Testis (tissue), 3 donors: ENCODE results near the gene TF. TPM values are rescaled to one million over a fixed set of nuclear protein-coding genes. Genes with fewer than 3 reads are reported as not detected.

Experiments
- DNase-seq: peaks from one replicate; pipeline ENCODE4 v3.0.0-alpha.2; 2019
- H3K27ac ChIP-seq, 2 donors: fragments of 200-600 bp; sonication (generic); one replicate each; pipeline ENCODE4 v1.5.1; 2019
- H3K27me3 ChIP-seq: fragments of 200-600 bp; sonication (generic); one replicate; pipeline ENCODE4 v1.5.1; 2019
- H3K36me3 ChIP-seq: fragments of 200-600 bp; sonication (generic); one replicate; pipeline ENCODE4 v1.5.1; 2017; ENCODE audit warnings: low read depth; ENCODE audit errors: missing control alignments
- H3K4me1 ChIP-seq: fragments of 200-600 bp; sonication (generic); one replicate; pipeline ENCODE4 v1.5.1; 2019
- H3K4me3 ChIP-seq, 2 donors: fragments of 200-600 bp; sonication (generic); one replicate each; pipeline ENCODE4 v1.5.1; 2017 to 2019
- H3K9me3 ChIP-seq: fragments of 200-600 bp; sonication (generic); one replicate; pipeline ENCODE4 v1.5.1; 2017
- POLR2A ChIP-seq: fragments of 450-650 bp; IDR thresholded peaks from one replicate; pipeline ENCODE4 v1.6.1; 2017; ENCODE audit warnings: antibody characterized with exemption, mild to moderate bottlenecking, moderate library complexity
- WGBS, 2 donors: methylation state at CpG; one replicate each; pipeline ENCODE4 v1.1.5; 2018; 5-methylcytosine and 5-hydroxymethylcytosine counted together
- intact Hi-C: fragments of 100-400 bp; cut with DNase I; formaldehyde crosslinking; loops from one replicate; pipeline ENCODE4 v1.15.1; 2023; ENCODE audit warnings: low total_unique reads
- polyA plus RNA-seq: library from polyadenylated mRNA; stranded (reverse); fragments of 350-450 nt; fragmentation: Illumina TruSeq; extraction: RNeasy Lipid Tissue Mini Kit (QIAGEN cat#74804); gene quantifications from one replicate; pipeline ENCODE4 v1.2.3, GENCODE V29; 2014; ENCODE audit warnings: low read depth, low replicate concordance; ENCODE audit not compliant: insufficient read depth
- total RNA-seq, 2 donors: library from RNA; depleted of rRNA; stranded (reverse); fragments of >200 nt; gene quantifications; one replicate each; pipeline ENCODE4 v1.2.3, GENCODE V29; 2016
- TF ChIP-seq, protein P1 (sequence below), 3 experiments: fragments of 450-650 bp in 2 of 3; fragments of 200-600 bp in 1 of 3; sonication (generic) in 1 of 3; IDR thresholded peaks; one replicate each; pipeline ENCODE4 v1.5.1; 2016 to 2019; ENCODE audit warnings: antibody characterized with exemption in 3 of 3, mild to moderate bottlenecking in 2 of 3, moderate library complexity in 1 of 3

Gene TF
- total and polyA plus RNA-seq, 3 donors from 2014 or later: 53.1 to 165 (median 60.2) TPM

DNA sequence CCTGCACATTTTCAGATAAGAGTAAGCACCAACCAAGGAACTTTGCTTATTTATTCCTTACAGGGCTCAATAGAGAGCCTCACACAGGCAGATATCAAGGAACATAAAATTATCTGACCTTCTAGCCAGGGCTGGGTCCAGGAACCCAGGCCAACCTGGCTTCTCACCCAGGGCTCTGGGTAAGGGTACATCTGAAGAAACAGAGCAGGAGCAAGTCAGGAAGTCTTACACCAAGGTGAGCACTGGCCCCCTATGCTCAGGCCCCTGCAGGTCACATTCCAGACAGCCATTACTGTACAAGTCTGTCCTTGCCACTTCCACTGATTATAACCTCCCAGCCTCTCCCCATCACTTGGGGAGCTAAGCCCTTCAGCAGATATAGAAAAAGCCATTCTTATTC lies 19.1 kb downstream of the TF start:
- Histone ChIP-seq H3K27me3 (no peaks in the 10 kb centered on the region), H3K36me3 (no peaks in the 10 kb centered on the region), H3K9me3 (no peaks in the 10 kb centered on the region), H3K27ac (no peak overlapping the region), H3K4me3 (no peak overlapping the region), H3K4me1 (no peaks in the 10 kb centered on the region)
- TF ChIP-seq, protein P1, sequence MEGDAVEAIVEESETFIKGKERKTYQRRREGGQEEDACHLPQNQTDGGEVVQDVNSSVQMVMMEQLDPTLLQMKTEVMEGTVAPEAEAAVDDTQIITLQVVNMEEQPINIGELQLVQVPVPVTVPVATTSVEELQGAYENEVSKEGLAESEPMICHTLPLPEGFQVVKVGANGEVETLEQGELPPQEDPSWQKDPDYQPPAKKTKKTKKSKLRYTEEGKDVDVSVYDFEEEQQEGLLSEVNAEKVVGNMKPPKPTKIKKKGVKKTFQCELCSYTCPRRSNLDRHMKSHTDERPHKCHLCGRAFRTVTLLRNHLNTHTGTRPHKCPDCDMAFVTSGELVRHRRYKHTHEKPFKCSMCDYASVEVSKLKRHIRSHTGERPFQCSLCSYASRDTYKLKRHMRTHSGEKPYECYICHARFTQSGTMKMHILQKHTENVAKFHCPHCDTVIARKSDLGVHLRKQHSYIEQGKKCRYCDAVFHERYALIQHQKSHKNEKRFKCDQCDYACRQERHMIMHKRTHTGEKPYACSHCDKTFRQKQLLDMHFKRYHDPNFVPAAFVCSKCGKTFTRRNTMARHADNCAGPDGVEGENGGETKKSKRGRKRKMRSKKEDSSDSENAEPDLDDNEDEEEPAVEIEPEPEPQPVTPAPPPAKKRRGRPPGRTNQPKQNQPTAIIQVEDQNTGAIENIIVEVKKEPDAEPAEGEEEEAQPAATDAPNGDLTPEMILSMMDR (IDR thresholded peaks at IDR 0.05): no peak
- no peak for TF ChIP-seq POLR2A
- DNase-seq: no peak
- intact Hi-C loops: no loop called here

DNA sequence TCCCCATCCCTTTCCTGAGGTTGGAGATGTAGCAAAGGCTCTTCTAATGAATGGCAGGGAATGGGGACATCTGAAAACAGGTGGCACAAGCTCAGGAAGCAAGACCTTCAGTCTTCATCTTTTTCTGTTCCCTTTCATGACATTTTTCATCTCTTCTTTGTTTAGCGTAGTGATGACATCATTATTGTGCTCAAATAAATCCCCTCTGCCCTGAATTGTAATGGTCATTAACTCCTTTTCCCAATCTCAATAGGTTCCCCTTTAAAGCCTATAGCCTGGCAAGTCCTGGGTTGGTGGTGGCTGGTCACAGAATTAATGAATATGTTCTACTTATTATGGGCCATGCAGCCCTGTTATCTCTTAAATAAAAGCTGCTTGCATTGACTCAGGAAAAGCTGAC lies 21.4 kb downstream of the TF start:
- Histone ChIP-seq H3K9me3 (no peaks in the 10 kb centered on the region), H3K4me3 (no peak overlapping the region), H3K4me1 (no peaks in the 10 kb centered on the region), H3K27me3 (no peaks in the 10 kb centered on the region), H3K27ac (no peak overlapping the region), H3K36me3 (no peaks in the 10 kb centered on the region)
- intact Hi-C loops: no loop called here
- 85 to 100% methylated on average over 1 of the region's 1 CpG for WGBS, 2 donors
- no peak for DNase-seq
- TF ChIP-seq POLR2A: no peak
- TF ChIP-seq, protein P1 (IDR thresholded peaks at IDR 0.05): no peak

DNA sequence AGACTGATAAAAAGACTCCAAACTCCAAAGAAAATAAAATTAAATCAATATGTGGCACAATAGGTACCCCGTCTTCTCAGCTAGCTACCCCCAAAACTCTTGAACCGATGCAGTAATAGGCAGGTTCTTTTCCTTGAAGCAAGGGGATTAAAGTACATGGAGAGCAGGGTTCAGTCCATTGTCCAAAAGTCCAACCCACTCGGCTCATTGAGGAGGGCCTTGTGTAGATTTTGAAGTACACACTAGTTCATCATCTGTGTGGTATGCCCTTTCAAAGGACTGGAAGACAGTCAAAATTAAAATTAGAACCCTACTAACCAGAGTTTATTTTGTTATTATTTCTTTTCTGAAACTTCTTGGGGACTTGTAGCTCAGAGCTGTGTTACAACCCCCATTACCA lies 23.3 kb downstream of the TF start:
- DNase-seq: no peak
- H3K27ac ChIP-seq: no peak overlapping the region
- no peak overlapping the region for H3K4me3 ChIP-seq
- WGBS, 2 donors: 87 to 90% methylated on average over 3 of the region's 3 CpGs
- intact Hi-C loops: no loop called here
- H3K9me3 ChIP-seq: no peaks in the 10 kb centered on the region
- H3K36me3 ChIP-seq: no peaks in the 10 kb centered on the region
- H3K4me1 ChIP-seq: no peaks in the 10 kb centered on the region
- TF ChIP-seq, protein P1 (IDR thresholded peaks at IDR 0.05): no peak
- TF ChIP-seq POLR2A: no peak
- H3K27me3 ChIP-seq: no peaks in the 10 kb centered on the region

DNA sequence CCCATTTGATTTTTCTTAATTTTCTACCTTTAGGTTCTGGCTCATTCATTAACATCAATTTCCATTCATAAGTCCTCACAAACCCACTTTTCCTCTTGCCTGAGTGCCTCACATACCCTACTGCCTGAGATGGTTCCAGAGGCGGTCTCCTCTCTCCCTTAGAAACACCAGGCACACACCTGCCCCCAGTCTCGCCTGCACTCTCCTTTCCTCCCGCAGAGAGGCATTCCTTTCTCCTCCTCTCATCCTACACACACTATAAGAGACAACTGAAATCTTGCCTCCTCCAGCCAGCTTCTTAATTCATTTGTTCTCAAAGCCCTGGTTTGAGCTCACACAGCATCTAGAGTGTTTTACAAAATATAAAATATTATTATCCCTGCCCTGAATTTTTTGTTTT lies 27.5 kb downstream of the TF start:
- no peaks in the 10 kb centered on the region for H3K9me3 ChIP-seq
- no peaks in the 10 kb centered on the region for H3K36me3 ChIP-seq
- H3K4me1 ChIP-seq: no peaks in the 10 kb centered on the region
- no peaks in the 10 kb centered on the region for H3K27me3 ChIP-seq
- 84 to 87% methylated on average over 3 of the region's 3 CpGs for WGBS, 2 donors
- H3K4me3 ChIP-seq: no peak overlapping the region
- no peak for TF ChIP-seq POLR2A
- TF ChIP-seq, protein P1 (IDR thresholded peaks at IDR 0.05): no peak
- intact Hi-C loops: no loop called here
- no peak for DNase-seq
- no peak overlapping the region for H3K27ac ChIP-seq

DNA sequence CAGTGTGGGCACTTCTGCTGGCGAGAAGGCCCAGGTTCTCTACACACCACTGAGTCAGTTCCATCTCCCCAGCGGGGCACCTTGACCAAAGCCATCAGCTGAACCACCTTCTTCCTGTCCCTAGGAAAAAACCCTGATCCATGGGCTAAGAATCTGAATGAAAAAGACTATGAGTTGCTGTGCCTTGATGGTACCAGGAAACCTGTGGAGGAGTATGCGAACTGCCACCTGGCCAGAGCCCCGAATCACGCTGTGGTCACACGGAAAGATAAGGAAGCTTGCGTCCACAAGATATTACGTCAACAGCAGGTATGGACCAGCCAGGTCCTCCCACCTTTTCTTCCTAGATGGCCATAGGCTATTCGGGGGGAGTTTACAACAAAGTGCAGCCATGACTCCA lies 29.1 kb downstream of the TF start:
- WGBS, 2 donors: 92 to 95% methylated on average over 9 of the region's 9 CpGs
- Histone ChIP-seq H3K4me3 (no peak overlapping the region), H3K4me1 (no peaks in the 10 kb centered on the region), H3K27me3 (no peaks in the 10 kb centered on the region), H3K9me3 (no peaks in the 10 kb centered on the region), H3K27ac (no peak overlapping the region), H3K36me3 (no peaks in the 10 kb centered on the region)
- TF ChIP-seq POLR2A: no peak
- TF ChIP-seq, protein P1 (IDR thresholded peaks at IDR 0.05): no peak
- DNase-seq: no peak
- intact Hi-C loops: no loop called here
